ENCODE results near the gene FOXN3.

Gene FOXN3

GRCh38 chr14:89249065-89249695 lies 167.9 kb downstream of the FOXN3 start:
- Histone ChIP-seq H3K4me3 (replicated peaks; ENCODE audit: insufficient read depth, low read length) (no peak overlapping the region), H3K27ac (replicated peaks) (no peak overlapping the region), H3K27me3 (ENCODE audit: insufficient read depth, poor library complexity, severe bottlenecking) (no peaks in the 10 kb centered on the region)
- no peak for DNase-seq (ENCODE audit: low read depth in 1 of 2, low spot score in 1 of 2)
- TF ChIP-seq SPI1 (IDR thresholded peaks at IDR 0.05; ENCODE audit: borderline replicate concordance, low read depth) (no peak), GABPA (IDR thresholded peaks at IDR 0.05; ENCODE audit: low read depth) (no peak), POLR2AphosphoS5 (IDR thresholded peaks at IDR 0.05; ENCODE audit: low read depth) (no peak), CTCF (IDR thresholded peaks at IDR 0.05; ENCODE audit: insufficient read depth, low read length) (no peak), REST (IDR thresholded peaks at IDR 0.05; ENCODE audit: insufficient replicate concordance, low read depth) (no peak)

GRCh38 chr14:89248411-89249064 lies 168.5 kb downstream of the FOXN3 start:
- Histone ChIP-seq H3K4me3 (replicated peaks; ENCODE audit: insufficient read depth, low read length) (no peak overlapping the region), H3K27me3 (ENCODE audit: insufficient read depth, poor library complexity, severe bottlenecking) (no peaks in the 10 kb centered on the region), H3K27ac (replicated peaks) (no peak overlapping the region)
- no peak for DNase-seq (ENCODE audit: low read depth in 1 of 2, low spot score in 1 of 2)
- TF ChIP-seq POLR2AphosphoS5 (IDR thresholded peaks at IDR 0.05; ENCODE audit: low read depth) (no peak), CTCF (IDR thresholded peaks at IDR 0.05; ENCODE audit: insufficient read depth, low read length) (no peak), REST (IDR thresholded peaks at IDR 0.05; ENCODE audit: insufficient replicate concordance, low read depth) (no peak), SPI1 (IDR thresholded peaks at IDR 0.05; ENCODE audit: borderline replicate concordance, low read depth) (no peak), GABPA (IDR thresholded peaks at IDR 0.05; ENCODE audit: low read depth) (no peak)

GRCh38 chr14:89247457-89248122 lies 169.4 kb downstream of the FOXN3 start:
- DNase-seq (ENCODE audit: low read depth in 1 of 2, low spot score in 1 of 2), result no peak
- no peaks in the 10 kb centered on the region for H3K27me3 ChIP-seq (ENCODE audit: insufficient read depth, poor library complexity, severe bottlenecking)
- H3K4me3 ChIP-seq (replicated peaks; ENCODE audit: insufficient read depth, low read length), result no peak overlapping the region
- H3K27ac ChIP-seq (replicated peaks), result no peak overlapping the region
- TF ChIP-seq POLR2AphosphoS5 (IDR thresholded peaks at IDR 0.05; ENCODE audit: low read depth), result no peak
- no peak for TF ChIP-seq CTCF (IDR thresholded peaks at IDR 0.05; ENCODE audit: insufficient read depth, low read length)
- no peak for TF ChIP-seq SPI1 (IDR thresholded peaks at IDR 0.05; ENCODE audit: borderline replicate concordance, low read depth)
- no peak for TF ChIP-seq GABPA (IDR thresholded peaks at IDR 0.05; ENCODE audit: low read depth)
- TF ChIP-seq REST (IDR thresholded peaks at IDR 0.05; ENCODE audit: insufficient replicate concordance, low read depth), result no peak

Measured in HL-60 (cell line).